ENCODE data around the gene SPATA31C1. TPM values are rescaled to one million over a fixed set of nuclear protein-coding genes. Genes with fewer than 3 reads are reported as not detected.
A peak's percentile ranks its signal among the peaks of the same experiment; 100 is the strongest.

Gene SPATA31C1
- total RNA-seq, 4 donors from 2014 or later = not detected

DNA sequence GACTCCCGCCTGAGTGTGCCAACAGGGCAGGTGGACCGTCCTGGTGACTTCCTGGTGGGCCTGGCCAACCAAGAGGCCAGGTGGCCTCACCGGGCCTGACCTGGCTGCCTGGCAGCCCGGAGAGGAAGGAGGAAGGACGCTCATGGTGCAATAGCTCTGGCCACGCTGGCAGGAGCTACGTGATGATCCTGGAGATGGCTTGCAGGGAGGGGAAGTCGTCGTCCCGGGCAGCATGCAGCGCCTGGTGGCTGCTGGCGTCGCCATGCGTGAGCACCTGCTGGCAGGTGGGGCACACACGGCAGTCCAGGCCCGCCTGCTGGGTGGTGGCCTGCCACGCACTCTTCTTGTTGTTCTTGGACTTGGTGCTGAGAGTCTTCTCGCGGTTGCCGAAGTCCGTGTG lies 26.3 kb downstream of the SPATA31C1 start:
- H3K4me3 ChIP-seq = no peak overlapping the region
- no peaks in the 10 kb centered on the region for H3K9me3 ChIP-seq
- WGBS = 90% methylated on average over 14 of the region's 21 CpGs
- H3K36me3 ChIP-seq = no peaks in the 10 kb centered on the region
- H3K27ac ChIP-seq (replicated peaks in 1 of 4) = no peak overlapping the region
- intact Hi-C loops (cut with DNase I) = no loop called here
- peaks cover 0 to 2% (median 0%) of the 10 kb centered on the region in 4 donors for H3K4me1 ChIP-seq
- no peak for DNase-seq (ENCODE audit: extremely low spot score)
- TF ChIP-seq POLR2AphosphoS5 (IDR thresholded peaks at IDR 0.05) (no peak), EP300 (IDR thresholded peaks at IDR 0.05) (no peak), POLR2A (IDR thresholded peaks at IDR 0.05; ENCODE audit: low read depth) (no peak), CTCF (IDR thresholded peaks at IDR 0.05) (no peak)
- H3K27me3 ChIP-seq = peaks cover 0 to 30% (median 0%) of the 10 kb centered on the region in 4 donors

DNA sequence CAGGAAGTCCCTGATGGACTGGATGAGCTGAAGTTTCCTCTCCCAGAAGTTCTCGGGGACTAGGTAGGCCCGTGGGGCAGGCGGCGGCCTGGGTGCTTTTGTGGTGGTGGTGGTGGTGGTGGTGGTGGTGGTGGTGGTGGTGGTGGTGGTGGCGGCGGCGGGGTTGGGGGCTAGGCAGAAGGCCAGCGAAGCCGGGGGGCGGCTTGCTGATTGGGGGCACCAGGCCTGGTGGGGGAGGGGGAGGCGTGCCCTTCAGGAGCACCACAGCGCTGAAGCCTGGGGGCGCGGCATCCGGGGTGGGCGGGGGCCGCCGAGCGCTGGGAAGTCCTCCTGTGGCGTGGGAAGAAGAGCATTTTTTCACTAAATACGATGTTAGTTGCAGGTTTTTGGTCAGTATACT lies 26.9 kb downstream of the SPATA31C1 start:
- peak overlapping the region in 1 of 4 donors; percentile 27 for H3K4me3 ChIP-seq
- intact Hi-C loops (cut with DNase I) = no loop called here
- TF ChIP-seq EP300 (IDR thresholded peaks at IDR 0.05) (no peak), POLR2A (IDR thresholded peaks at IDR 0.05; ENCODE audit: low read depth) (no peak), POLR2AphosphoS5 (IDR thresholded peaks at IDR 0.05) (no peak), CTCF (IDR thresholded peaks at IDR 0.05) (no peak)
- DNase-seq (ENCODE audit: extremely low spot score) = no peak
- H3K27ac ChIP-seq (replicated peaks in 1 of 4) = no peak overlapping the region
- H3K36me3 ChIP-seq = no peaks in the 10 kb centered on the region
- H3K4me1 ChIP-seq = peaks cover 0 to 2% (median 0%) of the 10 kb centered on the region in 4 donors
- no peaks in the 10 kb centered on the region for H3K9me3 ChIP-seq
- peaks cover 0 to 30% (median 0%) of the 10 kb centered on the region in 4 donors for H3K27me3 ChIP-seq
- 86% methylated on average over 7 of the region's 21 CpGs for WGBS

DNA sequence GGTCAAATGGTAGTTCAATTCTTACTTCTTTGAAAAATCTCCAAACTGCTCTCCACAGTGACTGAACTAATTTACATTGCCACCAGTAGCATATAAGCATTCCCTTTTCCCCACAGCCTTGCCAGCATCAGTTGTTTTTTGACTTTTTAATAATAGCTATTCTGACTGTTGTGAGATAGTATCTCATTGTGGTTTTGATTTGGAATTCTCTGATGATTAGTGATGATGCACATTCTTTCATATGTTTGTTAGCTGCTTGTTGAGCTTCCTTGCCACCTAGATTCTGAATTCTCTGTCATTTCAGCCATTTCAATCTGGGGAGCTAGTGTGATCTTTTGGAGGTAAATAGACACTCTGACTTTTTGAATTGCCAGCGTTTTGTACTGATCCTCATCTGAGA lies 32.5 kb downstream of the SPATA31C1 start:
- TF ChIP-seq CTCF (IDR thresholded peaks at IDR 0.05) (no peak), EP300 (IDR thresholded peaks at IDR 0.05) (no peak), POLR2A (IDR thresholded peaks at IDR 0.05; ENCODE audit: low read depth) (no peak), POLR2AphosphoS5 (IDR thresholded peaks at IDR 0.05) (no peak)
- no peaks in the 10 kb centered on the region for H3K36me3 ChIP-seq
- no peaks in the 10 kb centered on the region for H3K4me1 ChIP-seq
- H3K9me3 ChIP-seq = no peaks in the 10 kb centered on the region
- H3K27ac ChIP-seq (replicated peaks in 1 of 4) = no peak overlapping the region
- no peak overlapping the region for H3K4me3 ChIP-seq
- DNase-seq (ENCODE audit: extremely low spot score) = no peak
- WGBS = 88% methylated on average over 1 of the region's 1 CpG
- H3K27me3 ChIP-seq = peaks cover 0 to 21% (median 0%) of the 10 kb centered on the region in 4 donors
- intact Hi-C loops (cut with DNase I) = loop anchor here (10.0 kb wide), 1 partner anchor 625 kb away; no protein-coding TSS in a partner anchor

DNA sequence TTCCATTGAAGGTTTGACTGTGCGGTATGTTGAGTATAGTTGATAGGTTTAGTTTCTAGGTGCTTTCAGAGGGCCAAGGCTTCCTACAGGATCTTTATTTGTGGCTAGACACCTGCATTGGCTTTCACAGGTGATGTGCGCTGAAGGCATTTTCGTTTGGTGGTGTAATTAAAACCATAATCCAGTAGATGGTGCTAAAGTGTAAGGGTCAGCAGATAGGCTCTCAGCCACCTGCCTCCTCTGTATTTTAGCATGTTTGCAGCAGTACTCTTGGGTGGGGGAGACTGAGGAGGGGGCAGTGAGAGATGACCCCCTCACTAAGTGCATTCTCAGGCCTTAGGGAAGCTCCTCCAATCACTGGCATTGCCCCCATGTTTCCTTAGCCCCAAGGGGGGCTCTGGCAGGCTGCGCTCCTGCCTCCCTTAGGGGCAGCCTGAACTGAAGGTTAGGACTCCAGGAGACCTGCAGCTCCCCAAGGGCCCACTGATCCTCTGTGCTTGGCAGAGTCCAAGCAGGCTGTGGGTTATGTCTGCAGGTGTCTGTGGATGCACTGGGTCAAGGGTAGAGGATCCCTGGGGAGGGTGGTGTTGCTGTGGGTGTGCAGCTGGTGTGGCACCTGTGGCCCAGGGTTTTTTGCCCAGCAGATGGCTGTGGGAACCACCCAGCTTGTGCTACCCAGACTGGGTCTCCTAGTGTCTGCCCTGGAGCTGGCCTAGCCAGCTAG lies 33.2 kb downstream of the SPATA31C1 start:
- Histone ChIP-seq H3K9me3 (no peaks in the 10 kb centered on the region), H3K4me3 (no peak overlapping the region), H3K36me3 (no peaks in the 10 kb centered on the region), H3K27me3 (peaks cover 0 to 15% (median 0%) of the 10 kb centered on the region in 4 donors), H3K4me1 (no peaks in the 10 kb centered on the region), H3K27ac (replicated peaks in 1 of 4) (no peak overlapping the region)
- DNase-seq (ENCODE audit: extremely low spot score) = no peak
- 73% methylated on average over 3 of the region's 4 CpGs for WGBS
- no peak for TF ChIP-seq POLR2AphosphoS5 (IDR thresholded peaks at IDR 0.05)
- no peak for TF ChIP-seq EP300 (IDR thresholded peaks at IDR 0.05)
- no peak for TF ChIP-seq POLR2A (IDR thresholded peaks at IDR 0.05; ENCODE audit: low read depth)
- peak in 2 of 3 experiments; percentile 23 to 34 for TF ChIP-seq CTCF (IDR thresholded peaks at IDR 0.05)
- intact Hi-C loops (cut with DNase I) = loop anchor here (10.0 kb wide), 1 partner anchor 624 kb away; no protein-coding TSS in a partner anchor

Measured in esophagus muscularis mucosa (tissue), 4 donors.